Peyer's patch (tissue), 4 donors: ENCODE results near the gene MAGEA8. TPM values are rescaled to one million over a fixed set of nuclear protein-coding genes. Genes with fewer than 3 reads are reported as not detected.
A peak's percentile ranks its signal among the peaks of the same experiment; 100 is the strongest.
"Not testable (repeated sequence)": the region's sequence is repeated elsewhere in the genome, so short reads cannot be mapped to it uniquely, and the experiment has no call there.

Source experiments
- DNase-seq, 3 donors: peaks; one replicate each; pipeline ENCODE4 v3.0.0-alpha.2; 2017 to 2019
- H3K27ac ChIP-seq, 4 donors: fragments of 200-600 bp; sonication (generic); one replicate each; pipeline ENCODE4 v1.5.1; 2016 to 2019
- H3K27me3 ChIP-seq, 2 donors: fragments of 200-600 bp; sonication (generic); one replicate each; pipeline ENCODE4 v1.5.1; 2019
- H3K36me3 ChIP-seq, 3 donors: fragments of 200-600 bp; sonication (generic); one replicate each; pipeline ENCODE4 v1.5.1; 2016 to 2019
- H3K4me1 ChIP-seq, 4 donors: fragments of 200-600 bp; sonication (generic); one replicate each; pipeline ENCODE4 v1.5.1; 2016 to 2019
- H3K4me3 ChIP-seq, 4 donors: fragments of 200-600 bp; sonication (generic); 1 replicate in 3 of 4; 2 replicates in 1 of 4; pipeline ENCODE4 v1.5.1; 2016 to 2019; ENCODE audit warnings: mild to moderate bottlenecking in 1 of 4
- H3K9me3 ChIP-seq, 4 donors: fragments of 200-600 bp; sonication (generic); one replicate each; pipeline ENCODE4 v1.5.1; 2016 to 2019; ENCODE audit warnings: mild to moderate bottlenecking in 1 of 4
- CTCF ChIP-seq, 6 experiments: fragments of 450-650 bp in 4 of 6; fragments of 200-600 bp in 2 of 6; sonication (generic) in 1 of 6; IDR thresholded peaks; one replicate each; pipeline ENCODE4 v1.5.1; 2017 to 2019; ENCODE audit warnings: antibody characterized with exemption in 6 of 6, mild to moderate bottlenecking in 3 of 6, moderate library complexity in 1 of 6
- POLR2A ChIP-seq, 2 donors: fragments of 450-650 bp; IDR thresholded peaks; one replicate each; pipeline ENCODE4 v1.5.1; 2017; ENCODE audit warnings: antibody characterized with exemption in 2 of 2, mild to moderate bottlenecking in 2 of 2, moderate library complexity in 2 of 2
- total RNA-seq, 4 donors: library from RNA; depleted of rRNA; stranded (reverse); fragments of >200 nt; gene quantifications; one replicate each; pipeline ENCODE4 v1.1.0, GENCODE V29; 2016

MAGEA8 gene
- total RNA-seq, 4 donors from 2014 or later, result not detected

GRCh38 chrX:149871940-149872339 lies 9.0 kb upstream of the MAGEA8 start:
- H3K4me1 ChIP-seq, result no peaks in the 10 kb centered on the region
- H3K36me3 ChIP-seq, result no peaks in the 10 kb centered on the region
- H3K27ac ChIP-seq, result no peak overlapping the region
- no peak overlapping the region for H3K4me3 ChIP-seq
- DNase-seq, result no peak
- H3K9me3 ChIP-seq, result no peaks in the 10 kb centered on the region
- H3K27me3 ChIP-seq, result no peaks in the 10 kb centered on the region
- peak in 4 of 6 experiments; percentile 7 to 33 (median 18) for TF ChIP-seq CTCF (IDR thresholded peaks at IDR 0.05)
- no peak for TF ChIP-seq POLR2A (IDR thresholded peaks at IDR 0.05)

- Histone ChIP-seq H3K27me3 (no peaks in the 10 kb centered on the region), H3K36me3 (no peaks in the 10 kb centered on the region), H3K4me1 (no peaks in the 10 kb centered on the region), H3K4me3 (no peak overlapping the region), H3K27ac (no peak overlapping the region), H3K9me3 (no peaks in the 10 kb centered on the region)
- DNase-seq, result no peak
- no peak for TF ChIP-seq POLR2A (IDR thresholded peaks at IDR 0.05)
- TF ChIP-seq CTCF (IDR thresholded peaks at IDR 0.05), result no peak
These were observed 3.8 kb upstream of the MAGEA8 start for GRCh38 chrX:149877157-149877556.

- no peak for TF ChIP-seq POLR2A (IDR thresholded peaks at IDR 0.05)
- TF ChIP-seq CTCF (IDR thresholded peaks at IDR 0.05), result no peak
- H3K4me1 ChIP-seq, result no peaks in the 10 kb centered on the region
- no peak overlapping the region for H3K4me3 ChIP-seq
- no peak for DNase-seq
- no peaks in the 10 kb centered on the region for H3K27me3 ChIP-seq
- no peak overlapping the region for H3K27ac ChIP-seq
- H3K9me3 ChIP-seq, result no peaks in the 10 kb centered on the region
- no peaks in the 10 kb centered on the region for H3K36me3 ChIP-seq
These were observed 3.3 kb upstream of the MAGEA8 start for GRCh38 chrX:149877636-149878035.

GRCh38 chrX:149890828-149891227 lies 9.8 kb downstream of the MAGEA8 start:
- not testable (repeated sequence) for H3K36me3 ChIP-seq, H3K4me3 ChIP-seq, H3K27me3 ChIP-seq, H3K4me1 ChIP-seq, H3K27ac ChIP-seq, DNase-seq, H3K9me3 ChIP-seq

GRCh38 chrX:149898554-149898953 lies 17.6 kb downstream of the MAGEA8 start:
- DNase-seq, result no peak
- Histone ChIP-seq H3K9me3 (no peaks in the 10 kb centered on the region), H3K27me3 (no peaks in the 10 kb centered on the region), H3K27ac (no peak overlapping the region), H3K4me1 (no peaks in the 10 kb centered on the region), H3K4me3 (no peak overlapping the region), H3K36me3 (no peaks in the 10 kb centered on the region)
- no peak for TF ChIP-seq CTCF (IDR thresholded peaks at IDR 0.05)
- no peak for TF ChIP-seq POLR2A (IDR thresholded peaks at IDR 0.05)

- Histone ChIP-seq H3K4me1 (no peaks in the 10 kb centered on the region), H3K27me3 (no peaks in the 10 kb centered on the region), H3K4me3 (no peak overlapping the region), H3K9me3 (no peaks in the 10 kb centered on the region), H3K27ac (no peak overlapping the region), H3K36me3 (no peaks in the 10 kb centered on the region)
- TF ChIP-seq CTCF (IDR thresholded peaks at IDR 0.05) (peak in 1 of 6 experiments; percentile 9), POLR2A (IDR thresholded peaks at IDR 0.05) (no peak)
- no peak for DNase-seq
These were observed 23.1 kb downstream of the MAGEA8 start for GRCh38 chrX:149903889-149904748.
